SK-N-MC (cell line): ENCODE data around the gene JPH4.

Source experiments
- DNase-seq: peaks from one replicate; pipeline ENCODE4 v3.0.0-alpha.2; 2011; ENCODE audit warnings: low read depth, low spot score
- H3K27ac ChIP-seq: fragments of 200-600 bp; sonication (generic); 2 replicates; pipeline ENCODE4 v1.5.1; 2016; ENCODE audit warnings: mixed run types
- H3K36me3 ChIP-seq: fragments of 200-600 bp; sonication (generic); 2 replicates; pipeline ENCODE4 v1.6.1; 2017; ENCODE audit warnings: antibody characterized with exemption, low read length, mixed read lengths; ENCODE audit not compliant: insufficient read depth
- H3K4me3 ChIP-seq: fragments of 200-600 bp; sonication (generic); 2 replicates; pipeline ENCODE4 v1.5.1; 2016
- H3K9ac ChIP-seq: fragments of 200-600 bp; sonication (generic); 2 replicates; pipeline ENCODE4 v1.8.0; 2017; ENCODE audit warnings: mixed run types, mixed read lengths; ENCODE audit not compliant: insufficient read length
- H3K9me3 ChIP-seq: fragments of 200-600 bp; sonication (generic); 2 replicates; pipeline ENCODE4 v1.6.1; 2017; ENCODE audit warnings: low read depth, mild to moderate bottlenecking, antibody characterized with exemption, low read length, moderate library complexity, mixed read lengths
- EZH2 ChIP-seq: fragments of 200-600 bp; sonication (generic); IDR thresholded peaks from one replicate; pipeline ENCODE4 v1.6.1; 2017; ENCODE audit warnings: antibody characterized with exemption
- FOXP2 ChIP-seq: optimal IDR thresholded peaks from 2 replicates; pipeline ENCODE3; 2011; ENCODE audit warnings: mild to moderate bottlenecking, moderate library complexity; ENCODE audit not compliant: insufficient read depth; ENCODE audit errors: extremely low read length, control extremely low read depth
- POLR2AphosphoS5 ChIP-seq: IDR thresholded peaks from 2 replicates; pipeline ENCODE4 v1.6.1; 2012; ENCODE audit warnings: mild to moderate bottlenecking, low read depth, low read length, borderline replicate concordance

JPH4 gene

DNA sequence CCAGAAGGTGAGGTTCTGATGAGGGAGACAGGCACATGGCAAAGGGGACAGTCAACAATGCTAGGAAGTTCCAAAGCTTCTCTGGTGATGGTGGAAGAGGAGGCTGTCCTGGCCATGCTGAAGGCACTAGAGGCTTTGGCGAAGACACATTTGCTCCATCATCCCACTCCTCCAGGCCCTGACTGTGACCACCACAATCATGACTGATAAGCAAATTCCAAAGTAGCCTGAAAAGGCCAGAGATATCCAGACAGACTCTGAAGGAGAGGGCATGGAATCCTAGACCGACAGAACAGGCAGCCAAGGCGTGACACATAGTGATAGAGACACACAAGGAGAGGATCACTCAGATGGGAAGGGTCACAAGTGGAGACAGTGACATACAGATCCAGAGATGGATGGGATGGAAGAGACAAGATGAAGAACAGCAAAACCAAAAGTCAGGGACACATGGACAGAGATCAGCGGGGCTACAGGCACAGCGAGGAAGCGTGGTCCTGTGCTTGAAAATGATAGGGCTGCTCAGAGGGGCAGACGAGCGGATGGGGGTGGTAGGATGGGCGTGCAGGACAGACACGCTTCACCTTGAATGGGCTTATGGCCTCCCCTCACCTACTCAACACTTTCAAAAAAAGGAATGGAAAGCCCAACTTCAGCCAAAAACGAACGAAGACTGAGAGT is 28.3 kb downstream of the JPH4 start:
- Histone ChIP-seq H3K27ac (no peak overlapping the region), H3K4me3 (peak overlapping the region; percentile 93), H3K36me3 (no peaks in the 10 kb centered on the region), H3K9me3 (no peaks in the 10 kb centered on the region), H3K9ac (peak overlapping the region; percentile 74)
- TF ChIP-seq POLR2AphosphoS5: no peak
- no peak for TF ChIP-seq FOXP2
- TF ChIP-seq EZH2: no peak
- DNase-seq: no peak

DNA sequence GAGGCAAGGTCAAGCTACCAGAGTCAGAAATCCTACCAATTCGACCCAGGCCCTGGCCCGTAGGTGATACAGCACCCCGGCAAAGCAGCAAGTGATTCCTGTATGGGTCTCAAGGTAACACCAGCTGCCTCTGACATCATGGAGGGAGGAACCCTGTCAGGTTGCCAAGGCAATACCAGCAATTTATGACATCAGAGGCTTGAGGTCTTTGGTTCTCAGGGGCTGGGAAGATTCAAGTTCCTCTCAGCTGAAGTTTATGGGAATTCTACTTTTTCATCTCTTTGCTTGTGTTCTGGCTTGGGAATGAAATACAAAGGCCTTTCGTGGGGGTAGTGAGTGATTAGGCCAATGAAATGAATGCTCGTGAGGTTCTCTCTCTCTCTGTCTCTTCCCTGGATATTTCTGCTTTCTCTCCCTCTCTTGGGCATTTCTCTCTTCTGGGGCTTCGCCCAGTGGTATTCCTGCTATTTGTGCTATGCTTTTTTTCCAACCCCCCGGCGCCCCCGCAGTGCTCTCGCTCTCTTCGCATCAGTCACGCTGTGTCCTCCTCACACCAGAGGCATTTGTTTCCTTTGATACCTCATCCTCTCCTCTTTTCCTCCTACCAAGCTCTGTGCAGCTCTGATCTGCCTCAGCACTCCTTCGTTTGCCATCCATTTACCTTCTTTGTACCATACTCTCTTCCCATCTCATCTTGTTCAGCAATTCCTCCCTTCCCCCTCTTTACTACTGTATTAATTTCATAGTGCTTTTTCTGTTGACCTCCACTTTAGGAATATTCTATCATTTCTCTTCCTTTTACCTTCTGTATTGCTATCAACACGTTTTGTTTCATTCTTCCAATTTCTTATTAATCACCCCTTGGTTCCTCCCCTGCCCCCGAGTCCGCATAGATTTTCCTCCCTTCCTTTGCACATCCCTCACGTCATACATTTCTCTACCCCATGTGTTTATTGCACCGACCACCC is 30.0 kb downstream of the JPH4 start:
- DNase-seq: no peak
- H3K4me3 ChIP-seq: no peak overlapping the region

DNA sequence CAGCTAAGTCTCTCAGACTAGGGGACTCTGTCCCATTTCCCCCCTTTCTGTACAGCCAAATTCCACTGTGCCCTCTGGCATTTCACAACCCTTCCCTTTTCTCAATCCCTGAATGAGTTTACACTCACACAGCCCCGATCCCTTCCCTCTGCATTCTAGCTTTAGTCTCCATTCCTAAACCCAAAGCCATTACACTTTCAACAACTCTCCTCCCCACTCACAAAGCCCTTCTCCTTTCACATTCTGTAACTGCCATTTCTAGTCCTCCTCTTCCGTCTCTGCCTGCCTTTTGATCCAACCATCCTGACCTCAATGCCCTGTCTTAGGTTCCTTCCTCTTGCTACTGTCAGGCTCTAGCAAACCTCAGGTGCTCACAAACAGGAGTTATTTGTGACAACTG is 30.7 kb downstream of the JPH4 start:
- Histone ChIP-seq H3K4me3 (no peak overlapping the region), H3K9me3 (no peaks in the 10 kb centered on the region), H3K36me3 (no peaks in the 10 kb centered on the region), H3K27ac (no peak overlapping the region), H3K9ac (no peak overlapping the region)
- TF ChIP-seq EZH2 (no peak), POLR2AphosphoS5 (no peak), FOXP2 (no peak)
- DNase-seq: no peak

More for the DNA sequence above, 30.0 kb downstream of the JPH4 start:
- no peak overlapping the region for H3K9ac ChIP-seq
- TF ChIP-seq POLR2AphosphoS5: no peak
- no peak for TF ChIP-seq EZH2
- no peak for TF ChIP-seq FOXP2
- no peak overlapping the region for H3K27ac ChIP-seq
- H3K9me3 ChIP-seq: no peaks in the 10 kb centered on the region
- no peaks in the 10 kb centered on the region for H3K36me3 ChIP-seq

DNA sequence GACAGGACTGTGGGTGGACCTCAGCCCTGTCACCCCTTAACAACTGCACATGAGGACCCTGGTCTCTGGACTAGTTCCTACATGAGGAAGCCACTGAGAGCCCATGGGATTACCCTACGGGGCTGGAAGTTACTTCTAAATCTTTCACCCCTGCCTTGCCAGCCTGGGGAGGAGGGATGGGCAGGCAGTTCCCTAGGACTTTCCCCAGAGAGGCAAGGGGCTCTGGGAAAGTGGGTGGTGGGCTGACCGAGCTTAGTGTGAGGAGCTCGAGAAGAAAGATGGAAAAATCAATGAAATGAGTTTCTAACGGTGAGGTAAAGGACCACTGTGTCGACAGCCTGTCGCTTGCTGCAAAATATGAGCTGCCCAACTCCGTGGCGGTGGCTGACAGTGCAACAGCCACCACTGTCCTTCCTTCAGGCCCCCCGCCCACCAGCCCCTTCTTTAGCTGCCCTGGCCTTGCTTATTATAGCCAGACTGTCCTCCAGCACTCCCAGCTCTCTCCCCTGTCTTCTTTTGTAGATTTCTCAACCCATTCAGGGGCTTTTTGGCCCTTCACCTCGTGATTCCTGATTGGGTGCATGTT is 32.0 kb downstream of the JPH4 start:
- Histone ChIP-seq H3K36me3 (no peaks in the 10 kb centered on the region), H3K4me3 (no peak overlapping the region), H3K9ac (no peak overlapping the region), H3K27ac (no peak overlapping the region), H3K9me3 (no peaks in the 10 kb centered on the region)
- no peak for DNase-seq
- TF ChIP-seq EZH2 (no peak), POLR2AphosphoS5 (no peak), FOXP2 (no peak)

DNA sequence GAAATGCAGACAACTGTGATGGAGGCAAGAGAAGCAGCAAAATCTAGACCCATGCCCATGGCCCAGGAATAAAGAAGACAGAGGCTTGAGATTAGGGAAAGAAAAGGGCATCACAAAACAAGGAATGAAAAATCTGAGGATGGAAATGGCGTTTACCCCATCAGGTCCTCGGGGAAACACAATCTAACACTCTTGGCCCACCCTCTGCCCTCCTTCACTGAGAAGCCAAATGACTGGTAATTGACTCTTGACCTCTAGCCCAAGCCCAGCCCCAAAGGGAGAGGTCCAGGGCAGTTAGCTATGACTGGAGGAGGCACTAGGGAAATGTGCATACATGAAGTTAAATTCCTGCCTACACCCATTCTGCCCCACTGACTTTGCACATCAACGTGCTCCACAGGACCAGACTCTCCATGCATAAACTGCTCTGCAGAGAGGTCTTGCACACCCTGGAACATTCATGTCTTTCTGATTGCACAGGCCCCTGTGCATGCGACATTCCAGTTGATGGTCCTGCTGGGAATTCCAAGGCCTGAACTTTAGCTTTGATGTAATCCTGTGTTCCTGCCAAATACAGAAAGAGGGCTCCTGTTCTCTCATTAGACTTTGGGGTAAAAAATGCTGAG is 32.7 kb downstream of the JPH4 start:
- TF ChIP-seq FOXP2: no peak
- no peak for TF ChIP-seq EZH2
- TF ChIP-seq POLR2AphosphoS5: no peak
- Histone ChIP-seq H3K9me3 (no peaks in the 10 kb centered on the region), H3K4me3 (no peak overlapping the region), H3K27ac (no peak overlapping the region), H3K9ac (no peak overlapping the region), H3K36me3 (no peaks in the 10 kb centered on the region)
- DNase-seq: no peak

DNA sequence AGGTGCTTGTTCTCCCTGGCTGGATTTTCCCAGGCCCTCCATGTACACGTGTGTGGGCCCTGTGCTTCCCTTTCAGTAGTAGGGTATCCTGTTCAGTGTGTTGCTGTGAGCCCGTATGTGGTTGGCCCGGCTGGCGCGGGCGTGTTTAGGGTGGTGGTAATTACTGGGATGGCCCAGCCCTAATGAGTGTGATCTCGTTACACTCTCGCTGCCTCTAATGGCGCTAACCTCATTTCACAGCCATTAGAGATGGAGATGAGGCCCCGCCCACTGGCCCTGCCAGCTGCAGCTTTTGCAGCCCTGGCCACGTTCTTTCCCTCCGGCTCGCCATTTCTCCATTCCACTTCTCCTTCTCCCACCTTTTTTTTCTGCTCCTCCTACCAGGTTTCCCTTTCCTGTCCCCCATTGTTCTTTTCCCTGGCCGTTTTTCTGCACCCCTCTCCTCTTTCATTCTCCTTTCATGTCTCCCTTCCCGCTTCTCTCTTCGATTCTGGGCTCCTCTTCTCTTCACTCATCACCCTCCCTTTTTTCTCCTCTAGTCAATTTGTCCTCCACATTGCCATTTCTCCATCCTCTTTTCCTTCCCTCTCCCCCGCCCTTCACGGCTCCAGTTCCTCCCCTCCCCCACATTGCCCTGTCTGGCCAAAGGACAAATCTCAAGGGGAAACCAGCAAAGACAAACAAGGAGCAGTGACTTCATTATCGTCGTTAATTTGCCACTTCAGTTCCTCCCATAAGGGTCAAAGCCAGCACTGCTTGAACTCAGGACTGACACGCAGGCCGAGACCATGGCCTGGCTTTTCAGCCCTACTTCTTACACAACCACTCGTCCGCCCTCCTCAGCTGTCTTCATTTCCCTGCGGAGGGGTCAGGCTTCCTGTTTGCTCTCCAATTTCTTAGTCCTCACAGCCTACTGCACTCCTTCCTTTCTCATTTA is 33.8 kb downstream of the JPH4 start:
- H3K36me3 ChIP-seq: no peaks in the 10 kb centered on the region
- H3K9ac ChIP-seq: no peak overlapping the region
- TF ChIP-seq FOXP2: no peak
- TF ChIP-seq EZH2: no peak
- TF ChIP-seq POLR2AphosphoS5: no peak
- DNase-seq: no peak
- H3K4me3 ChIP-seq: no peak overlapping the region
- no peak overlapping the region for H3K27ac ChIP-seq
- no peaks in the 10 kb centered on the region for H3K9me3 ChIP-seq

DNA sequence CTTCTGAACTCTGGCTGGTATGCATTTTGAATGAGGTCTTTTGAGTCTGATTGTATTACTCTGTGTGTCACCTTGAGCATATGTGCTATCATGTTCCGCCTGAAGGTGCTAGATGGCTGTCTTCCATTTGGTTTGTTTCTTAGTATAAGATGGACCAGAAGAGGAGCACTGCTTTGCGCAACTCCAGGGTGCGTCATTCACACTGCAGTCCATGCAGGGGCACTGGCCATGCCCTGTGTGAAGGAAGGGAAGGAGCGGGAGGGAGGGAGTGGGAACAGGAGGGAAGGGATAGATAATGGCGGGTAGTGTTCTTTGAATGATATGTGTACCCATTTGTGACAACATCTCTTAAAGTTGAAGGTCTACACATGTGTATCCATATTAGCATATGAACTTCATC is 35.2 kb downstream of the JPH4 start:
- no peaks in the 10 kb centered on the region for H3K9me3 ChIP-seq
- TF ChIP-seq POLR2AphosphoS5 (no peak), EZH2 (no peak), FOXP2 (no peak)
- no peak overlapping the region for H3K27ac ChIP-seq
- no peaks in the 10 kb centered on the region for H3K36me3 ChIP-seq
- no peak overlapping the region for H3K4me3 ChIP-seq
- no peak overlapping the region for H3K9ac ChIP-seq
- no peak for DNase-seq
